ENCODE data around the gene TMEM170B.

Gene TMEM170B

DNA sequence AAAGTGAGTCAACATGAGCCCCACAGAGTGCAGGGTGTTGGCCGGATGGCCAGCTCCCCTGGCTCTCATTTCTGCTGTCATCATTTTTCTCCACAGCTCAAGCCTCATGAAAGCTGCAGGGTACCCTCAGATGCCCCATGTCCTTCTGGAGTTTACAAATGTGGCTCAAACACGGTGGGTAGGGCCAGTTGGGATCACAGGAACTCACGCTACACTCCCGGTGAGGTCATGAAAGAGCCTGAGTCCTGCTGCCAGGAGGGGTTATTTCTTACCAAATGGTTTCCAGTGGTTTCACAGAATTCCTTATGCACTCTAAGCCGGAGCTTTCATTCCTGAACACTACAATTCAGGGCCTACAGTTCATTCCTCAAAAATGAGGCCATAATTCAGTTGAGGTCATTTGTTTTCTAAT lies 78.7 kb downstream of the TMEM170B start:
- no peak for DNase-seq (ENCODE audit: low read depth)

GRCh38 chr6:11618533-11618932 lies 81.0 kb downstream of the TMEM170B start:
- no peak for DNase-seq (ENCODE audit: low read depth)

DNA sequence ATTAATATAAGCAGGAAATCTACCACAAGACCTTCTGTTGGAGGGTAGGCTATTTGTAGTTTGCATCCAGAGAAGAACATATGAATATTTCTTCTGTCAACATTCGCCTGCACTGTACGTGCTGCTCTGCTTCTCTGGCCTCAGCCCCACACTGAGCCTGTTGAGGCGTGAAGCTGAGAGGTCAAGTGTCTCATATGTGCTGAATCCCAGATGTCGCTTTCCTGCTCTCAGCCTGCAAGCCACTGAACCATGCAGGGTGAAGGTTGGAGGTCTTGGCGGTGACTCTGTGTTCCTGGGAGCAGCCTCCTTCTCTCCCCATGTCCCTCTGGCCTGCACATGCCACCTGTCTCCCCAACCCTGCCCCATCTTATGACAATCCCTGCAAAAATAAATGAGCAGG lies 83.6 kb downstream of the TMEM170B start:
- no peak for DNase-seq (ENCODE audit: low read depth)

GRCh38 chr6:11622156-11622555 lies 84.6 kb downstream of the TMEM170B start:
- no peak for DNase-seq (ENCODE audit: low read depth)

DNA sequence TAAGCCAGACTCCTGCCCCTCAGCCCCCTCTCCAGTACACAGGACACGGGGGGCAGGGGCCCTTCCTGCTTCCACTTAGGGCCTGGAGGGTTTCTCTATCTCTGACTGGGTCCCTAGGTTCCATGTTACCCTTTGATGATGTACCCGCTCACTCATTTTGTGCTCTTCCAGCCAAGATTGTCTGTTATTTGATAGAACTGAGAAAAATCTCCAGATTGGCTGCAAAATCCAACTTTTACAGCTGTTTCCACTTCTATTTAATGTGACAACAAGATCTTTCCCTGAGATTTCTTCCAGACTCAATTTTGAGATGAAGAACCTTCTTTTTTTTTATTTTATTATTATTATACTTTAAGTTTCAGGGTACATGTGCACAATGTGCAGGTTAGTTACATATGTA lies 85.7 kb downstream of the TMEM170B start:
- no peak for DNase-seq (ENCODE audit: low read depth)

DNA sequence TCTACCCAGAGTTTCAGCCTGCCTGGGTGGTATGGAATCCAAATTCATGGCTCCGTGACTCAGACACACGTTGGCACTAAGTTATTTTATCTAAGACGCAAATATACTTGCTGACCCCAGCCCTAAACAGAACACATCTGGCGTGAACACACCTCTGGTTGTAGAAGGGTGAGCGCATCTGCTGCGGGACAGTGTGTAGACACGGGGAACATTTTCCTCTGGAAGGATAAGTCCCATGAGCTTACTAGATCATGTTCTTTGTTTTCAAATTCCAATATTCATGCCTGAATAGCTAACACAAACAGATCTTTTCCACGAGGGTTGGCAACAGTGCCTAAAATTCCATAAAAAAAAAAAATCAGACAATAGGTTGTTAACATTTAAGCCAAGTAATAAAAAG lies 87.8 kb downstream of the TMEM170B start:
- no peak for DNase-seq (ENCODE audit: low read depth)

GRCh38 chr6:11626356-11626755 lies 88.8 kb downstream of the TMEM170B start:
- DNase-seq (ENCODE audit: low read depth), result no peak

GRCh38 chr6:11628562-11628961 lies 91.0 kb downstream of the TMEM170B start:
- DNase-seq (ENCODE audit: low read depth), result no peak

GRCh38 chr6:11631008-11631407 lies 93.5 kb downstream of the TMEM170B start:
- DNase-seq (ENCODE audit: low read depth), result no peak

- DNase-seq (ENCODE audit: low read depth), result no peak
Observed at GRCh38 chr6:11631539-11631938, 94.0 kb downstream of the TMEM170B start.

DNA sequence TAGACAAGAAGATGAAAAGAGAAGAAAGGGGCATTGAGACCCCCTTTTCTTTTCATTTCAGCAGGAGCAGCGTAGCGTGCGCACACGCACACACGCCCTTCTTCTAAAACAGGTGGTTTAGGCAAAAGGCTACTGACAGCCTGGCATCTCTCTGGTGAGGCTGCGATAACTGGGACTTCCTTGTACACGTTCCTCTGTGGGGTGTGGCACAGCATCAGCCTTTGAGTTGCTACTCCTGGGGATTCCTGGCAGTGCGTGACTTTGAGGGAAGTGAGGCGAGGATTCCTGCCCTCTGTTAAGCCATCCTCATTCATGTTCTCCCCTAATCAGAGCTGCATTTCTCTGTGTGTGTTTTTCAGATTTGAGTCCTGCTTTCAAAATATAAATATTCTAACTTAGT lies 94.7 kb downstream of the TMEM170B start:
- no peak for DNase-seq (ENCODE audit: low read depth)

DNA sequence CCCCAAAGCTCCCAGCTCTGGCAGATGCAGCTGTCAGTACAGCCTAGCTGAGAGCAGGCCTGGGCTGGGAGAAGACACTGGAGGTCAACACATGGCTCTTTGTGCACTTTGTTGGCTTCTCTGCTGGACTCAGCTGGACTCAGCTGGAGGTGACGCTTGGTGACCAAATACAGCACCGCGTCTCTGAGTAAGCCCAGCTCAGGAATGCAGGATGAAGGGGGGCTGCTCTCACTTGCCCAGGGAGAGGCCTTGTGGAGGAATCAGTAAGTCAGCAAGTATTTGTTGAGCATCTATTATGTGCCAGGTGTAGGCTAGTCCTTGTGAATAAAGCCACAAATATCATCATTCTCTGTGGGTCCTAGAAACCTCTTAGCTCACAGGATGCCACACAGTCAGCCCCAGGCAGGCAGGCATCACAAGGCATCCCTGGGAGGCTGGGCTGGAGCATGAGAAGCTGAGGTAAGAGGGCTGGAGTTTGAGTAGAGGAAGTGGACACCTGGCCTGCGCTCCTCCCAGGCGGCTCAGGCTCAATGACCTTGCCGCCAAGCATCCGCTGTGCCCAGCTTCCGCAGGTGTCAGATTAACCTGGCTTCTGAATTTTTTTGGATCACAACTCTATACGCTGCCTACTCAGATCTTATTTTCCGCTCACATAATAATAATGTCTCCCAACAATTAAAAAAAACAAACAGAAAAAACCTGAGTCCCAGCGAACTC lies 95.4 kb downstream of the TMEM170B start:
- DNase-seq (ENCODE audit: low read depth), result no peak
